Neutrophil (primary cell): ENCODE results near the gene PKP4.
A peak's percentile ranks its signal among the peaks of the same experiment; 100 is the strongest.

Experiments
- H3K27ac ChIP-seq: fragments of 200-600 bp; sonication (generic); 2 replicates; pipeline ENCODE4 v1.5.1; 2016; ENCODE audit warnings: mild to moderate bottlenecking, moderate library complexity
- H3K27me3 ChIP-seq: fragments of 200-600 bp; sonication (generic); 2 replicates; pipeline ENCODE4 v1.6.0; 2016; ENCODE audit warnings: mild to moderate bottlenecking
- H3K36me3 ChIP-seq: fragments of 200-600 bp; sonication (generic); 2 replicates; pipeline ENCODE4 v1.5.1; 2017
- H3K4me1 ChIP-seq, 2 experiments: fragments of 200-600 bp in 1 of 2; sonication (generic) in 1 of 2; 1 replicate in 1 of 2; 2 replicates in 1 of 2; pipeline versions ENCODE4 v1.5.1 to v1.6.1; 2013 to 2016; ENCODE audit warnings: low read depth in 1 of 2, low read length in 1 of 2, mild to moderate bottlenecking in 1 of 2, moderate library complexity in 1 of 2; ENCODE audit not compliant: control insufficient read depth in 1 of 2, insufficient read depth in 1 of 2
- H3K4me3 ChIP-seq, 2 experiments: fragments of 200-600 bp in 1 of 2; sonication (generic) in 1 of 2; 1 replicate in 1 of 2; 2 replicates in 1 of 2; pipeline ENCODE4 v1.5.1; 2013 to 2016; ENCODE audit warnings: low read depth in 1 of 2, low read length in 1 of 2, mild to moderate bottlenecking in 1 of 2, moderate library complexity in 1 of 2
- H3K9me3 ChIP-seq: fragments of 200-600 bp; sonication (generic); 2 replicates; pipeline ENCODE4 v1.5.1; 2016
- TF ChIP-seq, protein P1 (sequence below): fragments of 200-600 bp; sonication (generic); IDR thresholded peaks from 2 replicates; pipeline ENCODE4 v1.5.1; 2016; ENCODE audit warnings: antibody characterized with exemption

The PKP4 gene

DNA sequence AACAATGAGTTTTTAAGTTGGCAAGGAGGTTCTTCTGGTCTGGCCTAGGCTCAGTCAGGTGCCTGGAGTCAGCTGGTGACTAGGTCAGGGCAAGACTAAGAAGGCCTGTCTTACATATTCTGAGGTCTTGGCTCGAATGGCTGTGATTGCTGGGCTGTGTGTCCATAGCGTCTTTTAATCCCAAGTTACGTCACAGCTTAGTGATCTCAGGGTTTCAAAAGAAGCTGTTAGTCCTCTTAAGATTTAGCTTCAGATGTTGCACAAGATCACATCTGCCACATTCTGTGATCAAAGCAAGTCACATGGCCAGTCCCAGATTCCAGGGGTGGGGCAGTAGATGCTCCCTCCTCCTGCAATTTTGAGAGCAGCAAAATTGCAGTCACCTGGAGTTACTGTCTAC, 61.3 kb downstream of the PKP4 start:
- Histone ChIP-seq H3K4me3 (no peak overlapping the region), H3K9me3 (no peaks in the 10 kb centered on the region), H3K36me3 (no peaks in the 10 kb centered on the region), H3K27ac (peak overlapping the region; percentile 49), H3K27me3 (no peaks in the 10 kb centered on the region), H3K4me1 (peaks cover 21 to 25% of the 10 kb centered on the region in 2 experiments)
- TF ChIP-seq, protein P1, sequence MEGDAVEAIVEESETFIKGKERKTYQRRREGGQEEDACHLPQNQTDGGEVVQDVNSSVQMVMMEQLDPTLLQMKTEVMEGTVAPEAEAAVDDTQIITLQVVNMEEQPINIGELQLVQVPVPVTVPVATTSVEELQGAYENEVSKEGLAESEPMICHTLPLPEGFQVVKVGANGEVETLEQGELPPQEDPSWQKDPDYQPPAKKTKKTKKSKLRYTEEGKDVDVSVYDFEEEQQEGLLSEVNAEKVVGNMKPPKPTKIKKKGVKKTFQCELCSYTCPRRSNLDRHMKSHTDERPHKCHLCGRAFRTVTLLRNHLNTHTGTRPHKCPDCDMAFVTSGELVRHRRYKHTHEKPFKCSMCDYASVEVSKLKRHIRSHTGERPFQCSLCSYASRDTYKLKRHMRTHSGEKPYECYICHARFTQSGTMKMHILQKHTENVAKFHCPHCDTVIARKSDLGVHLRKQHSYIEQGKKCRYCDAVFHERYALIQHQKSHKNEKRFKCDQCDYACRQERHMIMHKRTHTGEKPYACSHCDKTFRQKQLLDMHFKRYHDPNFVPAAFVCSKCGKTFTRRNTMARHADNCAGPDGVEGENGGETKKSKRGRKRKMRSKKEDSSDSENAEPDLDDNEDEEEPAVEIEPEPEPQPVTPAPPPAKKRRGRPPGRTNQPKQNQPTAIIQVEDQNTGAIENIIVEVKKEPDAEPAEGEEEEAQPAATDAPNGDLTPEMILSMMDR = no peak

DNA sequence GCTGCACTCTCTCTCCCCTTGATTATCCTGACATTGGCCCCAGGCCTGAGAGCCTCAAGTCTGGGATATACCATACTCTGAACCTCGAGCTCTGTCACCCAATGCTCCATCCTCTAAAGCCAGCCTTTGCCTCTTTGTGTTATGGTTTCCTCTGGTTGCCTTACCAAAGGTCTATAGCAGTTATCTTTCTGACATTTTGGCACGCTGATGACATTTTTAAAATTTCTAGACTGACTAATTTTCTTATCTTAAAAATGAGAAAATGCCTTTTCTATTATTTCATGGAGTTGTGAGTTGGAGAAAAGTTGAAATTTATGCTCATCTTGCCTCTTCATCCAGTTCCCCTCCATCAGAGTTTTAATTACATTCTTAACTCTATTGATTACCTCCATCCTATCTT, 62.7 kb downstream of the PKP4 start:
- TF ChIP-seq, protein P1 = no peak
- H3K36me3 ChIP-seq = no peaks in the 10 kb centered on the region
- H3K9me3 ChIP-seq = no peaks in the 10 kb centered on the region
- no peak overlapping the region for H3K27ac ChIP-seq
- H3K4me3 ChIP-seq = no peak overlapping the region
- H3K27me3 ChIP-seq = no peaks in the 10 kb centered on the region
- H3K4me1 ChIP-seq = peaks cover 21 to 25% of the 10 kb centered on the region in 2 experiments

DNA sequence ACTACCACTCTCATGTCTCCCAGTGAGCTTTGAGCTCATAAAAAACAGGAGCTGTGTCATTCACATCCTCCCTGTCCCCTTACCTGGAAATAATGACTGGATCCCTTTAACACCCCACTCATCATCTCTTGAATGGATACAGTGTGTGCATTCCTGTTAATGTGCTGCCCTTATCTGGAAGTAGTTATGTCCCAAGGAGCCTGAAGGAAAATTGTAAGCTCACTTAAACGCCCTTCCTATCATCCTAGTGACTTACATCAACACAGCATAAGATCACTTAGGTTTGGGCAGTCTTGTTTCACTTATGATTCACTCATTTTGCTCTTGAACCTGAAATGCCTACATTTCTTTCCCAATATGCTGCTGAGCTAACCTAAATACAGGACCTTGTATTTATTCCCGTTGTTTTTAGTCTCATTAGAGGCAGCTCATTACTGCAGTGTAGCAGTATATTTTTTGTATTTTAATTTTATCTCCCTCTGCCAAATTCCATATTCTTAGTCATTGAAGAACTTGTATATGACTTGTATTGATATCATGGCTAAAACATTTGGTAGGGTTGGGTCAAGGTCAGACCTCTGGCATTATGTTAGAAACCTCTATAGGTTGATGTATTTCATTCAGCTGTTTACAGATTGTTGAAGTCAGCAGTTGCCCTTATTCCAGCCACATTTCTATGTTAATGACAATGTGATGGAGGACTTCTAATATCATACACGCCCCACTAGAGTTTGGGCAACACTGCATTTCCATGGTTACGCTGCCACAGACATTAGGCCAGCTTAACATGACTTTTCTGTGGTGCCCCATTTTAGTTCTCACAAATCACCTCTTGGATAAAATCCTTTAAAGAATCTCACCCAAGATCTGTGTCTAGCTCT, 72.9 kb downstream of the PKP4 start:
- Histone ChIP-seq H3K27me3 (no peaks in the 10 kb centered on the region), H3K9me3 (no peaks in the 10 kb centered on the region), H3K27ac (no peak overlapping the region), H3K4me3 (no peak overlapping the region), H3K36me3 (peaks cover 6% of the 10 kb centered on the region), H3K4me1 (no peaks in the 10 kb centered on the region)
- TF ChIP-seq, protein P1 = no peak

DNA sequence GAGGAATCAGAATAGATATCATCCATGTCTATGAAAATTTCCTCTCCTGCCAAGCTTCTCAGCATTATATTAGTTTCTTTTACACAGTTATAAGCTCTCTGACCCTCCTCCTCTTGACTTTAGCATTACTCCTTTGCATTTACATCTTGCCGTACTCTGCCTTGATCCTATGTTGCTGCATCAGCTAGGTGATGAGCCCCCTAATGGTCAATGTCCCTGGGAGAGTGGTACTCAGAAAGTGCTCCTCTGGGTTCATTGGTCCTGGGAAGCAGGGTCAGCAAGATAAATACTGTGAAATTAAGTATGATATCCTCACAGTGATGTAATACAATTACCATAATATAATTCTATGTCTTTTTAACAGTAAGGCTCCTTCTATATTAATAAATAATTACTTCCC, 74.1 kb downstream of the PKP4 start:
- Histone ChIP-seq H3K36me3 (peaks cover 6% of the 10 kb centered on the region), H3K4me1 (no peaks in the 10 kb centered on the region), H3K4me3 (no peak overlapping the region), H3K9me3 (no peaks in the 10 kb centered on the region), H3K27ac (no peak overlapping the region), H3K27me3 (no peaks in the 10 kb centered on the region)
- TF ChIP-seq, protein P1 = no peak

DNA sequence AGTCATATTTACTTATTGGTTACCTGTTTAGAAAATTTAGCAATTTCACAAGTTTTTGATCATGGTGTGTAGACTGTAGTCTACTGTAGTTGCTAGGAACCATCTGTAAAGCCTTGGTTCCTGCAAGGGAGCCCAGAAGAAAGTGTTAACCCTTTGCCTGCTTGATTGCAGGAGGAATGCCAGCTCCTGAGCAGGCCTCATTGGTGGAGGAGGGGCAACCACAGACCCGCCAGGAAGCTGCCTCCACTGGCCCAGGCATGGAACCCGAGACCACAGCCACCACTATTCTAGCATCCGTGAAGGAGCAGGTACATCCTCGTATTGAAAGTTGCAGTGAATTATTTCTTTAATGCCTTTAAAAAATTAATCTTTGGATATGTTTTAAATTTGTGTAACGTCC, 76.3 kb downstream of the PKP4 start:
- Histone ChIP-seq H3K4me1 (peaks cover 0 to 1% of the 10 kb centered on the region in 2 experiments), H3K4me3 (no peak overlapping the region), H3K27me3 (no peaks in the 10 kb centered on the region), H3K9me3 (no peaks in the 10 kb centered on the region), H3K36me3 (peaks cover 6% of the 10 kb centered on the region), H3K27ac (no peak overlapping the region)
- TF ChIP-seq, protein P1 = no peak
